Raji (cell line): ENCODE data around the gene SDHB.

Experiments used
- POLR2A ChIP-seq: IDR thresholded peaks from 2 replicates; pipeline ENCODE4 v1.6.1; 2011; ENCODE audit warnings: low read depth, low read length, control low read depth; ENCODE audit not compliant: insufficient read depth

The SDHB gene

GRCh38 chr1:17033481-17033880 lies 20.4 kb downstream of the SDHB start:
- TF ChIP-seq POLR2A, result no peak

- no peak for TF ChIP-seq POLR2A
Measured at GRCh38 chr1:17032741-17033140, 21.1 kb downstream of the SDHB start.

- no peak for TF ChIP-seq POLR2A
Measured at GRCh38 chr1:17031436-17031835, 22.4 kb downstream of the SDHB start.

GRCh38 chr1:17030206-17030605 lies 23.6 kb downstream of the SDHB start:
- no peak for TF ChIP-seq POLR2A

GRCh38 chr1:17028662-17029188 lies 25.1 kb downstream of the SDHB start:
- TF ChIP-seq POLR2A, result no peak

- TF ChIP-seq POLR2A, result no peak
Measured at GRCh38 chr1:17027900-17028299, 25.9 kb downstream of the SDHB start.

GRCh38 chr1:17027403-17027802 lies 26.4 kb downstream of the SDHB start:
- no peak for TF ChIP-seq POLR2A

- TF ChIP-seq POLR2A, result no peak
Measured at GRCh38 chr1:17024721-17025120, 29.1 kb downstream of the SDHB start.

GRCh38 chr1:17023573-17023972 lies 30.3 kb downstream of the SDHB start:
- no peak for TF ChIP-seq POLR2A

- no peak for TF ChIP-seq POLR2A
Measured at GRCh38 chr1:17023102-17023501, 30.7 kb downstream of the SDHB start.

- TF ChIP-seq POLR2A, result no peak
Measured at GRCh38 chr1:17021896-17022295, 31.9 kb downstream of the SDHB start.

- TF ChIP-seq POLR2A, result no peak
Measured at GRCh38 chr1:17020502-17020901, 33.3 kb downstream of the SDHB start.

GRCh38 chr1:17018849-17019248 lies 35.0 kb downstream of the SDHB start:
- no peak for TF ChIP-seq POLR2A

GRCh38 chr1:17017435-17017834 lies 36.4 kb downstream of the SDHB start:
- TF ChIP-seq POLR2A, result no peak

GRCh38 chr1:17016317-17016661 lies 37.5 kb downstream of the SDHB start:
- TF ChIP-seq POLR2A, result no peak

GRCh38 chr1:17014671-17015567 lies 38.9 kb downstream of the SDHB start:
- no peak for TF ChIP-seq POLR2A

GRCh38 chr1:17013491-17014320 lies 40.1 kb downstream of the SDHB start:
- TF ChIP-seq POLR2A, result no peak
